Measurements from ENCODE around the gene SMPD3. TPM values are rescaled to one million over a fixed set of nuclear protein-coding genes. Genes with fewer than 3 reads are reported as not detected.

The SMPD3 gene
- total and polyA plus RNA-seq, 9 of the 15 experiments (the other 6 are each of a cell fraction or from before 2014, with no cell fraction given): 0.03 to 1.2 (median 0.18) TPM

GRCh38 chr16:68310774-68311511 lies 137.4 kb downstream of the SMPD3 start, which contains the start of the genes PRMT7 and SLC7A6OS (continued):
- TF ChIP-seq HOMEZ (CRISPR knock-in tag; IDR thresholded peaks at IDR 0.05) (no peak), USF2 (CRISPR knock-in tag; IDR thresholded peaks at IDR 0.05) (no peak; the same call in 1 of the 2 replicates), JUND (IDR thresholded peaks at IDR 0.05; ENCODE audit: borderline replicate concordance, low read depth, low read length) (peak; percentile 54), JUND (tag; IDR thresholded peaks at IDR 0.05; ENCODE audit: borderline replicate concordance, low read depth, low read length) (no peak), SRSF9 (IDR thresholded peaks at IDR 0.05; ENCODE audit: borderline replicate concordance, low read depth, low read length) (no peak), ZNF561 (CRISPR knock-in tag; conservative IDR thresholded peaks at IDR 0.05) (no peak), KDM1A (IDR thresholded peaks at IDR 0.05) (no peak), PRMT5 (CRISPR knock-in tag; IDR thresholded peaks at IDR 0.05) (no peak), FOXA3 (CRISPR knock-in tag; conservative IDR thresholded peaks at IDR 0.05 in 1 of 2, IDR thresholded peaks at IDR 0.05 in 1 of 2) (no peak; a peak in 1 of 4 replicates), MEIS2 (IDR thresholded peaks at IDR 0.05; ENCODE audit: partially characterized antibody) (no peak), DACH1 (IDR thresholded peaks at IDR 0.05; ENCODE audit: partially characterized antibody) (no peak), SLC30A9 (CRISPR knock-in tag; IDR thresholded peaks at IDR 0.05) (no peak), ZNF174 (CRISPR knock-in tag; IDR thresholded peaks at IDR 0.05) (no peak), BMI1 (IDR thresholded peaks at IDR 0.05; ENCODE audit: low read length) (no peak), MAFG (tag; conservative IDR thresholded peaks at IDR 0.05) (no peak), MIER1 (IDR thresholded peaks at IDR 0.05; ENCODE audit: low read depth) (no peak), GTF3C2 (IDR thresholded peaks at IDR 0.05; ENCODE audit: borderline replicate concordance, extremely low read depth, insufficient read length) (no peak), ZKSCAN3 (CRISPR knock-in tag; IDR thresholded peaks at IDR 0.05) (no peak), RNF2 (IDR thresholded peaks at IDR 0.05) (peak; percentile 88), NONO (IDR thresholded peaks at IDR 0.05; ENCODE audit: low read depth in 2 of 2, low read length in 1 of 2) (peak in 1 of 2 experiments; percentile 38; a peak in 1 of 4 replicates), LARP7 (IDR thresholded peaks at IDR 0.05) (no peak), FOXP1 (CRISPR knock-in tag; IDR thresholded peaks at IDR 0.05) (no peak), ARHGAP35 (IDR thresholded peaks at IDR 0.05; ENCODE audit: partially characterized antibody) (no peak), IFI16 (CRISPR knock-in tag; IDR thresholded peaks at IDR 0.05) (no peak)
